ENCODE measurements around the gene CDCA3.

The CDCA3 gene

DNA sequence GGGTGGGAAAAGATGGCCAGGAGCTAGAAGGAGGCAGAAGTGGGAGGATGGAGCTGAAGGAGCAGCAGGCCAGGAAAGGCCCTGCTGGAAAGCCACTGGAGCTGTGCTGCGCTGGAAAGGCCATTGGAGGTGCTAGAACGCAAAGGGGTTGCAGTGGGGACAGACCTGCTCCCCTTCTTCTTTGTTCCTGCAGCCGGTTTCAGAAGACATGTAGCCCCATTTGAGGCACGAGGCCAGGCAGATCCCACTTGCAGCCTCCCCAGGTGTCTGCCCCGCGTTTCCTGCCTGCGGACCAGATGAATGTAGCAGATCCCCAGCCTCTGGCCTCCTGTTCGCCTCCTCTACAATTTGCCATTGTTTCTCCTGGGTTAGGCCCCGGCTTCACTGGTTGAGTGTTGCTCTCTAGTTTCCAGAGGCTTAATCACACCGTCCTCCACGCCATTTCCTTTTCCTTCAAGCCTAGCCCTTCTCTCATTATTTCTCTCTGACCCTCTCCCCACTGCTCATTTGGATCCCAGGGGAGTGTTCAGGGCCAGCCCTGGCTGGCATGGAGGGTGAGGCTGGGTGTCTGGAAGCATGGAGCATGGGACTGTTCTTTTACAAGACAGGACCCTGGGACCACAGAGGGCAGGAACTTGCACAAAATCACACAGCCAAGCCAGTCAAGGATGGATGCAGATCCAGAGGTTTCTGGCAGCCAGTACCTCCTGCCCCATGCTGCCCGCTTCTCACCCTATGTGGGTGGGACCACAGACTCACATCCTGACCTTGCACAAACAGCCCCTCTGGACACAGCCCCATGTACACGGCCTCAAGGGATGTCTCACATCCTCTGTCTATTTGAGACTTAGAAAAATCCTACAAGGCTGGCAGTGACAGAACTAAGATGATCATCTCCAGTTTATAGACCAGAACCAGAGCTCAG is 31.7 kb downstream of the CDCA3 start:
- TF ChIP-seq, protein P1, sequence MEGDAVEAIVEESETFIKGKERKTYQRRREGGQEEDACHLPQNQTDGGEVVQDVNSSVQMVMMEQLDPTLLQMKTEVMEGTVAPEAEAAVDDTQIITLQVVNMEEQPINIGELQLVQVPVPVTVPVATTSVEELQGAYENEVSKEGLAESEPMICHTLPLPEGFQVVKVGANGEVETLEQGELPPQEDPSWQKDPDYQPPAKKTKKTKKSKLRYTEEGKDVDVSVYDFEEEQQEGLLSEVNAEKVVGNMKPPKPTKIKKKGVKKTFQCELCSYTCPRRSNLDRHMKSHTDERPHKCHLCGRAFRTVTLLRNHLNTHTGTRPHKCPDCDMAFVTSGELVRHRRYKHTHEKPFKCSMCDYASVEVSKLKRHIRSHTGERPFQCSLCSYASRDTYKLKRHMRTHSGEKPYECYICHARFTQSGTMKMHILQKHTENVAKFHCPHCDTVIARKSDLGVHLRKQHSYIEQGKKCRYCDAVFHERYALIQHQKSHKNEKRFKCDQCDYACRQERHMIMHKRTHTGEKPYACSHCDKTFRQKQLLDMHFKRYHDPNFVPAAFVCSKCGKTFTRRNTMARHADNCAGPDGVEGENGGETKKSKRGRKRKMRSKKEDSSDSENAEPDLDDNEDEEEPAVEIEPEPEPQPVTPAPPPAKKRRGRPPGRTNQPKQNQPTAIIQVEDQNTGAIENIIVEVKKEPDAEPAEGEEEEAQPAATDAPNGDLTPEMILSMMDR (IDR thresholded peaks at IDR 0.05; ENCODE audit: low read depth, low read length), result no peak
- no peaks in the 10 kb centered on the region for H3K36me3 ChIP-seq
- H3K4me1 ChIP-seq, result peaks cover 28% of the 10 kb centered on the region
- no peak overlapping the region for H3K4me3 ChIP-seq (ENCODE audit: low read depth, low read length)
- no peak for DNase-seq
- no peaks in the 10 kb centered on the region for H3K27me3 ChIP-seq
- H3K9me3 ChIP-seq, result no peaks in the 10 kb centered on the region

- Histone ChIP-seq H3K4me3 (ENCODE audit: low read depth, low read length) (no peak overlapping the region), H3K27me3 (no peaks in the 10 kb centered on the region), H3K9me3 (no peaks in the 10 kb centered on the region), H3K4me1 (peaks cover 28% of the 10 kb centered on the region), H3K36me3 (no peaks in the 10 kb centered on the region)
- TF ChIP-seq, protein P1 (IDR thresholded peaks at IDR 0.05; ENCODE audit: low read depth, low read length), result no peak
- no peak for DNase-seq
Observed at GRCh38 chr12:6818645-6819044, 32.4 kb downstream of the CDCA3 start.

GRCh38 chr12:6818222-6818621 is 32.9 kb downstream of the CDCA3 start:
- no peaks in the 10 kb centered on the region for H3K36me3 ChIP-seq
- no peak overlapping the region for H3K4me3 ChIP-seq (ENCODE audit: low read depth, low read length)
- TF ChIP-seq, protein P1 (IDR thresholded peaks at IDR 0.05; ENCODE audit: low read depth, low read length), result no peak
- H3K27me3 ChIP-seq, result no peaks in the 10 kb centered on the region
- H3K9me3 ChIP-seq, result no peaks in the 10 kb centered on the region
- H3K4me1 ChIP-seq, result peaks cover 28% of the 10 kb centered on the region
- no peak for DNase-seq

DNA sequence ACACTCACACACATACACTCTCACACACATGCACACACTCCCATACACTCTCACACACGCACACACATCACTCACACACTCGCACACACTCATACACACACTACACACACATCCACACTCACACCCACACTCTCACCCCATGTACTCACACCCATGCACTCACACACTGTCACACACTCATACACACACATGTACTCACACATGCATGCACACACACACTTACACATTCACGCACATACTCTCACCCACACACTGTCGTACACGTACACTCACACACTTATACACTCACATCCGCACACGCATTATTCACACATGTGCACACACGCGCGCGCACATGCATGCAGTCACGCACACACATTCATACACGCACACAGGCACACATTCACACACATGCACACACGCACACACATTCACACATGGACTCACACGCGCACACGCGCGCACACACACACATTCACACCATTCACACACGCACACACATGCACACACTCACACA is 33.4 kb downstream of the CDCA3 start:
- TF ChIP-seq, protein P1 (IDR thresholded peaks at IDR 0.05; ENCODE audit: low read depth, low read length), result no peak
- DNase-seq, result no peak
- Histone ChIP-seq H3K4me3 (ENCODE audit: low read depth, low read length) (no peak overlapping the region), H3K27me3 (no peaks in the 10 kb centered on the region), H3K4me1 (peaks cover 28% of the 10 kb centered on the region), H3K36me3 (no peaks in the 10 kb centered on the region), H3K9me3 (no peaks in the 10 kb centered on the region)

GRCh38 chr12:6817098-6817497 is 34.0 kb downstream of the CDCA3 start:
- peaks cover 28% of the 10 kb centered on the region for H3K4me1 ChIP-seq
- no peaks in the 10 kb centered on the region for H3K36me3 ChIP-seq
- no peaks in the 10 kb centered on the region for H3K9me3 ChIP-seq
- H3K27me3 ChIP-seq, result no peaks in the 10 kb centered on the region
- TF ChIP-seq, protein P1 (IDR thresholded peaks at IDR 0.05; ENCODE audit: low read depth, low read length), result no peak
- H3K4me3 ChIP-seq (ENCODE audit: low read depth, low read length), result no peak overlapping the region
- no peak for DNase-seq

- no peaks in the 10 kb centered on the region for H3K36me3 ChIP-seq
- peaks cover 28% of the 10 kb centered on the region for H3K4me1 ChIP-seq
- TF ChIP-seq, protein P1 (IDR thresholded peaks at IDR 0.05; ENCODE audit: low read depth, low read length), result no peak
- no peak overlapping the region for H3K4me3 ChIP-seq (ENCODE audit: low read depth, low read length)
- H3K27me3 ChIP-seq, result no peaks in the 10 kb centered on the region
- H3K9me3 ChIP-seq, result no peaks in the 10 kb centered on the region
- no peak for DNase-seq
Observed at GRCh38 chr12:6816598-6816997, 34.5 kb downstream of the CDCA3 start.

Measured in BE2C (cell line).